NCI-H128 (cell line): ENCODE results near the gene NKG7.
"Not testable (repeated sequence)": the region's sequence is repeated elsewhere in the genome, so short reads cannot be mapped to it uniquely, and the experiment has no call there.

Experiments used
- DNase-seq: peaks from one replicate; lab custom pipeline; 2025; ENCODE audit not compliant: unreplicated experiment; lab: John Stamatoyannopoulos, UW

The NKG7 gene

GRCh38 chr19:51372649-51373504 lies at the start of gene NKG7:
Gene NKG7 (minus strand): TSS chr19:51372654. CDS start chr19:51372535, 119 bp downstream.
- no peak for DNase-seq

- DNase-seq: no peak
These were observed 49.6 kb upstream of the NKG7 start for GRCh38 chr19:51422053-51422448.

- DNase-seq: no peak
These were observed 49.0 kb upstream of the NKG7 start for GRCh38 chr19:51421229-51422052.

GRCh38 chr19:51420511-51420910 lies 48.1 kb upstream of the NKG7 start:
- not testable (repeated sequence) for DNase-seq

GRCh38 chr19:51418707-51419106 lies 46.3 kb upstream of the NKG7 start:
- no peak for DNase-seq

- no peak for DNase-seq
These were observed 45.3 kb upstream of the NKG7 start for GRCh38 chr19:51417810-51418157.

- no peak for DNase-seq
These were observed 44.8 kb upstream of the NKG7 start, which contains the start of gene SIGLEC10 for GRCh38 chr19:51417107-51417809. Gene SIGLEC10 (minus strand): TSS chr19:51417642. CDS start chr19:51417581, 61 bp downstream.

- DNase-seq: not testable (repeated sequence)
These were observed 44.0 kb upstream of the NKG7 start for GRCh38 chr19:51416422-51416821.

- DNase-seq: no peak
These were observed 42.7 kb upstream of the NKG7 start for GRCh38 chr19:51415187-51415586.

- DNase-seq: no peak
These were observed 38.7 kb upstream of the NKG7 start for GRCh38 chr19:51410950-51411748.

GRCh38 chr19:51407511-51408131 lies 35.2 kb upstream of the NKG7 start:
- DNase-seq: no peak

GRCh38 chr19:51402117-51402516 lies 29.7 kb upstream of the NKG7 start:
- DNase-seq: no peak

- DNase-seq: not testable (repeated sequence)
These were observed 27.5 kb upstream of the NKG7 start for GRCh38 chr19:51399936-51400335.

- DNase-seq: no peak
These were observed 26.8 kb upstream of the NKG7 start for GRCh38 chr19:51399231-51399630.

- DNase-seq: no peak
These were observed 25.7 kb upstream of the NKG7 start for GRCh38 chr19:51398096-51398704.

- DNase-seq: not testable (repeated sequence)
These were observed 25.0 kb upstream of the NKG7 start for GRCh38 chr19:51397453-51397852.

- no peak for DNase-seq
These were observed 23.7 kb upstream of the NKG7 start for GRCh38 chr19:51396175-51396574.

GRCh38 chr19:51394050-51394836 lies 21.8 kb upstream of the NKG7 start:
- DNase-seq: no peak

GRCh38 chr19:51392701-51393100 lies 20.2 kb upstream of the NKG7 start:
- DNase-seq: no peak
